IMR-90 (cell line): ENCODE results near the gene CHP1. TPM values are rescaled to one million over a fixed set of nuclear protein-coding genes. Genes with fewer than 3 reads are reported as not detected.

Experiments
- ATAC-seq: fragments of 200-7000 bp; cut with Tn5 transposase; 2 replicates; pipeline ENCODE4 v1.9.1; 2020; ENCODE audit warnings: low read depth, mild to moderate bottlenecking, moderate library complexity
- BruUV-seq: library from RNA; stranded (reverse); fragments of 400-500 nt; replicated peaks from 2 replicates; lab custom pipeline; 2021; lab: Mats Ljungman, UMichigan
- CTCF ChIA-PET: fragments of 300-600 bp; formaldehyde crosslinking; extraction: SDS; loops from one replicate; lab custom pipeline; 2021; ENCODE audit warnings: antibody characterized with exemption; lab: Yijun Ruan, JAX
- POLR2A ChIA-PET: fragments of 300-600 bp; sonication (Branson Sonifier 250); formaldehyde crosslinking; loops from one replicate; lab custom pipeline; 2022; ENCODE audit warnings: antibody characterized with exemption; ENCODE audit not compliant: unreplicated experiment; lab: Charles Lee
- DNase-seq: peaks from one replicate; pipeline ENCODE4 v3.0.0; 2013
- H2AFZ ChIP-seq: replicated peaks from 2 replicates; pipeline ENCODE3; 2013; ENCODE audit warnings: low read length, mild to moderate bottlenecking; ENCODE audit not compliant: poor library complexity
- H2AK5ac ChIP-seq: 2 replicates; pipeline ENCODE4 v1.6.1; 2013; ENCODE audit warnings: low read depth, low read length, inconsistent platforms
- H2AK9ac ChIP-seq: replicated peaks from 2 replicates; pipeline ENCODE3; 2013; ENCODE audit warnings: mild to moderate bottlenecking, low read depth, low read length, moderate library complexity; ENCODE audit not compliant: poor library complexity
- H2BK120ac ChIP-seq: 2 replicates; pipeline ENCODE4 v1.6.1; 2013; ENCODE audit warnings: low read depth, low read length, inconsistent platforms
- H2BK15ac ChIP-seq: 3 replicates; pipeline ENCODE4 v1.6.1; 2013; ENCODE audit warnings: low read depth, low read length, inconsistent platforms
- H2BK20ac ChIP-seq: 2 replicates; pipeline ENCODE4 v1.6.1; 2013; ENCODE audit warnings: low read depth, mild to moderate bottlenecking, inconsistent platforms, low read length, moderate library complexity
- H2BK5ac ChIP-seq: 2 replicates; pipeline ENCODE4 v1.6.1; 2013; ENCODE audit warnings: mild to moderate bottlenecking, low read depth, low read length, inconsistent platforms; ENCODE audit not compliant: poor library complexity, severe bottlenecking
- H3K14ac ChIP-seq: replicated peaks from 2 replicates; pipeline ENCODE4 v1.6.1; 2013; ENCODE audit warnings: low read depth, low read length, inconsistent platforms
- H3K18ac ChIP-seq: 2 replicates; pipeline ENCODE4 v1.6.1; 2013; ENCODE audit warnings: low read depth, low read length, control low read depth
- H3K23ac ChIP-seq: 2 replicates; pipeline ENCODE4 v1.6.1; 2013; ENCODE audit warnings: low read depth, low read length, inconsistent platforms
- H3K27ac ChIP-seq: 2 replicates; pipeline ENCODE4 v1.5.1; 2013; ENCODE audit warnings: mild to moderate bottlenecking, control low read depth, low read length; ENCODE audit not compliant: insufficient read depth
- H3K27me3 ChIP-seq: 2 replicates; pipeline ENCODE4 v1.6.1; 2013; ENCODE audit warnings: low read length; ENCODE audit not compliant: control insufficient read depth, insufficient read depth
- H3K36me3 ChIP-seq: 2 replicates; pipeline ENCODE4 v1.6.1; 2013; ENCODE audit warnings: low read length, mixed read lengths; ENCODE audit not compliant: control insufficient read depth, insufficient read depth
- H3K4ac ChIP-seq: 2 replicates; pipeline ENCODE4 v1.6.1; 2013; ENCODE audit warnings: low read depth, low read length, inconsistent platforms
- H3K4me1 ChIP-seq: 2 replicates; pipeline ENCODE4 v1.6.1; 2013; ENCODE audit warnings: low read length, mixed read lengths; ENCODE audit not compliant: control insufficient read depth, insufficient read depth
- H3K4me2 ChIP-seq: 2 replicates; pipeline ENCODE4 v1.6.1; 2013; ENCODE audit warnings: low read depth, mild to moderate bottlenecking, control low read depth, low read length, moderate library complexity
- H3K4me3 ChIP-seq: 2 replicates; pipeline ENCODE4 v1.5.1; 2013; ENCODE audit warnings: low read depth, mild to moderate bottlenecking, control low read depth, low read length, moderate library complexity; ENCODE audit not compliant: insufficient read depth
- H3K56ac ChIP-seq: 2 replicates; pipeline ENCODE4 v1.6.1; 2013; ENCODE audit warnings: low read length, inconsistent platforms; ENCODE audit not compliant: insufficient read depth; ENCODE audit errors: extremely low read depth
- H3K79me1 ChIP-seq, 2 experiments: 2 replicates each; pipeline ENCODE4 v1.6.1; 2013; ENCODE audit warnings: low read length in 2 of 2, inconsistent platforms in 1 of 2, low read depth in 1 of 2
- H3K9ac ChIP-seq: 2 replicates; pipeline ENCODE4 v1.6.1; 2013; ENCODE audit warnings: low read depth, low read length, control low read depth
- H3K9me1 ChIP-seq: 2 replicates; pipeline ENCODE4 v1.6.1; 2013; ENCODE audit warnings: low read length, inconsistent platforms; ENCODE audit not compliant: insufficient read depth
- H3K9me3 ChIP-seq: 2 replicates; pipeline ENCODE4 v1.6.1; 2013; ENCODE audit warnings: low read length; ENCODE audit not compliant: control insufficient read depth, insufficient read depth
- H4K20me1 ChIP-seq: 2 replicates; pipeline ENCODE4 v1.6.1; 2013; ENCODE audit warnings: low read length, inconsistent platforms; ENCODE audit not compliant: insufficient read depth
- H4K5ac ChIP-seq: 2 replicates; pipeline ENCODE4 v1.6.1; 2013; ENCODE audit warnings: mild to moderate bottlenecking, low read depth, low read length, control low read depth
- H4K8ac ChIP-seq, 2 experiments: 2 replicates each; pipeline ENCODE4 v1.6.1; 2013; ENCODE audit warnings: low read depth in 2 of 2, low read length in 2 of 2, control low read depth in 1 of 2, inconsistent platforms in 1 of 2
- H4K91ac ChIP-seq: 2 replicates; pipeline ENCODE4 v1.6.1; 2013; ENCODE audit warnings: low read depth, low read length, inconsistent platforms; ENCODE audit not compliant: insufficient read depth
- CEBPB ChIP-seq: IDR thresholded peaks from 2 replicates; pipeline ENCODE4 v1.6.1; 2012; ENCODE audit warnings: low read depth, low read length, improper control_type of control experiment
- FOS ChIP-seq: fragments of 150-350 bp; IDR thresholded peaks from 2 replicates; pipeline ENCODE4 v1.6.1; 2016; ENCODE audit warnings: low read depth, low read length
- MAFK ChIP-seq: IDR thresholded peaks from 2 replicates; pipeline ENCODE4 v1.6.1; 2012; ENCODE audit warnings: low read depth, low read length, improper control_type of control experiment
- MAZ ChIP-seq: IDR thresholded peaks from 2 replicates; pipeline ENCODE4 v1.6.1; 2012; ENCODE audit warnings: low read depth, mild to moderate bottlenecking, low read length, improper control_type of control experiment, moderate library complexity, borderline replicate concordance
- MXI1 ChIP-seq: IDR thresholded peaks from 2 replicates; pipeline ENCODE4 v1.6.1; 2012; ENCODE audit warnings: low read depth, mild to moderate bottlenecking, low read length, moderate library complexity, borderline replicate concordance
- RFX5 ChIP-seq: IDR thresholded peaks from 2 replicates; pipeline ENCODE4 v1.8.0; 2012; ENCODE audit warnings: low read depth, mild to moderate bottlenecking, low read length, moderate library complexity
- WGBS, 2 experiments: methylation state at CpG; one replicate each; pipeline versions ENCODE4 v1.1.5 to v1.1.7; 2013; ENCODE audit warnings: missing lambda C conversion rate in 2 of 2; ENCODE audit not compliant: insufficient read length in 1 of 2; ENCODE audit errors: extremely low coverage in 2 of 2; 5-methylcytosine and 5-hydroxymethylcytosine counted together
- dilution Hi-C: fragments of 300-500 bp; cut with HindIII; formaldehyde crosslinking; loops from one replicate; pipeline ENCODE4 v1.14.3; 2018; ENCODE audit warnings: low sequenced_read_pairs; ENCODE audit not compliant: unreplicated experiment
- in situ Hi-C: fragments of 300-500 bp; cut with MboI; formaldehyde crosslinking; loops from 3 replicates; pipeline ENCODE4 v1.14.3; 2019; ENCODE audit warnings: low sequenced_read_pairs, inconsistent platforms, mixed read lengths
- intact Hi-C: fragments of 100-400 bp; cut with micrococcal nuclease; formaldehyde crosslinking; loops from 2 replicates; pipeline ENCODE4 v1.10.0; 2022
- polyA plus RNA-seq, 3 experiments: library from polyadenylated mRNA; depleted of rRNA; stranded (reverse); fragments of >200 nt; gene quantifications; 2 replicates each; pipeline ENCODE4 v1.2.3, GENCODE V29; 2012; ENCODE audit warnings: low replicate concordance in 1 of 3
- total RNA-seq: library from RNA; depleted of rRNA; stranded (reverse); fragments of >200 nt; gene quantifications from 2 replicates; pipeline ENCODE4 v1.2.3, GENCODE V29; 2012
- TF ChIP-seq, protein P1 (sequence below): fragments of 150-350 bp; IDR thresholded peaks from 2 replicates; pipeline ENCODE4 v1.6.1; 2016; ENCODE audit warnings: low read depth, mild to moderate bottlenecking, low read length, moderate library complexity, borderline replicate concordance

The CHP1 gene
- total and polyA plus RNA-seq, 2 of the 4 experiments (the other 2 are of a cell fraction) = 39.2 to 96.1 TPM

- Histone ChIP-seq H2BK120ac (no peak overlapping the region), H2BK5ac (no peak overlapping the region), H4K91ac (no peak overlapping the region), H3K36me3 (peaks cover 8% of the 10 kb centered on the region), H2AK5ac (no peak overlapping the region), H2BK15ac (no peak overlapping the region), H2BK20ac (no peak overlapping the region), H2AFZ (no peak overlapping the region), H3K27me3 (no peaks in the 10 kb centered on the region), H3K4ac (no peak overlapping the region), H3K79me1 (peaks cover 0 to 6% of the 10 kb centered on the region in 2 experiments; a peak in 3 of 4 replicates), H3K27ac (no peak overlapping the region), H3K9me1 (peaks cover 5% of the 10 kb centered on the region; the same call in 1 of the 2 replicates), H3K23ac (no peak overlapping the region), H3K18ac (no peak overlapping the region), H3K14ac (no peak overlapping the region), H3K9ac (no peak overlapping the region), H2AK9ac (no peak overlapping the region), H3K4me3 (no peak overlapping the region), H3K56ac (no peak overlapping the region), H3K9me3 (no peaks in the 10 kb centered on the region), H3K4me1 (peaks cover 1% of the 10 kb centered on the region), H4K5ac (no peak overlapping the region), H4K8ac (no peak overlapping the region), H3K4me2 (no peak overlapping the region), H4K20me1 (no peaks in the 10 kb centered on the region)
- DNase-seq (no peak), ATAC-seq (no peak)
- in situ Hi-C loops (no loop called here), dilution Hi-C loops (no loop called here), intact Hi-C loops (no loop called here)
- WGBS, 2 experiments = 100% methylated on average over 5 of the region's 8 CpGs; no CpG with 5 or more reads in 1 of the 2 experiments
- CTCF ChIA-PET = no interaction called here
- TF ChIP-seq CEBPB = 0 out of 2 replicates have a peak, but pooled peaks have one; percentile 19
- no peak for TF ChIP-seq MAZ
- TF ChIP-seq FOS = no peak
- no peak for TF ChIP-seq MAFK
- TF ChIP-seq, protein P1, sequence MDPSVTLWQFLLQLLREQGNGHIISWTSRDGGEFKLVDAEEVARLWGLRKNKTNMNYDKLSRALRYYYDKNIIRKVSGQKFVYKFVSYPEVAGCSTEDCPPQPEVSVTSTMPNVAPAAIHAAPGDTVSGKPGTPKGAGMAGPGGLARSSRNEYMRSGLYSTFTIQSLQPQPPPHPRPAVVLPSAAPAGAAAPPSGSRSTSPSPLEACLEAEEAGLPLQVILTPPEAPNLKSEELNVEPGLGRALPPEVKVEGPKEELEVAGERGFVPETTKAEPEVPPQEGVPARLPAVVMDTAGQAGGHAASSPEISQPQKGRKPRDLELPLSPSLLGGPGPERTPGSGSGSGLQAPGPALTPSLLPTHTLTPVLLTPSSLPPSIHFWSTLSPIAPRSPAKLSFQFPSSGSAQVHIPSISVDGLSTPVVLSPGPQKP = no peak
- no peak for TF ChIP-seq RFX5
- TF ChIP-seq MXI1 = no peak
- POLR2A ChIA-PET = no interaction called here
- BruUV-seq = no TSS peak
Observed at GRCh38 chr15:41262571-41262970, 31.5 kb downstream of the CHP1 start.
